Measurements from ENCODE around the gene MZT1.

DNA sequence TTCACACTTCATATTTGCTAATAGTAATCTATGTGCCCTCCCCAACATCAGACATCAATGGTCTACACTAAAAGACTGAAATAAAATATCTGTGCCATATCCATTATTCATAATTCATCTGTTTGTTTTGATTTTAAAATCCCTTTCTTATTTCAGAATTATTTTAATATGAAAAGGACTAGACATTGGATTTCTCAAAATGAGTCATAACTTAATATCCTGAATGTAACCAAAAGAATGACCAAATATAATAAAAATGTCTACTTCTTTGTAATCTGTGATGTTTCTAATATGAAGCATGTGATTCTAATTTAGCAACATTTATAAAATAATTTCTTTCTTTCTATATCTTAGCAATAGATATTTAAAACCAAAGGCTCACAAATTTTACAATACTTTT, 64.9 kb downstream of the MZT1 start:
- TF ChIP-seq FOXM1 (IDR thresholded peaks at IDR 0.05; ENCODE audit: low read depth, low read length): no peak
- TF ChIP-seq EZH2 (IDR thresholded peaks at IDR 0.05; ENCODE audit: borderline replicate concordance, control insufficient read depth, low read depth, low read length): no peak
- TF ChIP-seq, protein P1, sequence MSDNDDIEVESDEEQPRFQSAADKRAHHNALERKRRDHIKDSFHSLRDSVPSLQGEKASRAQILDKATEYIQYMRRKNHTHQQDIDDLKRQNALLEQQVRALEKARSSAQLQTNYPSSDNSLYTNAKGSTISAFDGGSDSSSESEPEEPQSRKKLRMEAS (IDR thresholded peaks at IDR 0.05; ENCODE audit: low read depth, low read length): no peak
- TF ChIP-seq POLR2A (IDR thresholded peaks at IDR 0.05; ENCODE audit: low read depth, low read length): no peak
- no peak for TF ChIP-seq EP300 (IDR thresholded peaks at IDR 0.05; ENCODE audit: borderline replicate concordance in 1 of 2, control insufficient read depth in 1 of 2, low read depth in 2 of 2, low read length in 2 of 2)
- TF ChIP-seq, protein P2, sequence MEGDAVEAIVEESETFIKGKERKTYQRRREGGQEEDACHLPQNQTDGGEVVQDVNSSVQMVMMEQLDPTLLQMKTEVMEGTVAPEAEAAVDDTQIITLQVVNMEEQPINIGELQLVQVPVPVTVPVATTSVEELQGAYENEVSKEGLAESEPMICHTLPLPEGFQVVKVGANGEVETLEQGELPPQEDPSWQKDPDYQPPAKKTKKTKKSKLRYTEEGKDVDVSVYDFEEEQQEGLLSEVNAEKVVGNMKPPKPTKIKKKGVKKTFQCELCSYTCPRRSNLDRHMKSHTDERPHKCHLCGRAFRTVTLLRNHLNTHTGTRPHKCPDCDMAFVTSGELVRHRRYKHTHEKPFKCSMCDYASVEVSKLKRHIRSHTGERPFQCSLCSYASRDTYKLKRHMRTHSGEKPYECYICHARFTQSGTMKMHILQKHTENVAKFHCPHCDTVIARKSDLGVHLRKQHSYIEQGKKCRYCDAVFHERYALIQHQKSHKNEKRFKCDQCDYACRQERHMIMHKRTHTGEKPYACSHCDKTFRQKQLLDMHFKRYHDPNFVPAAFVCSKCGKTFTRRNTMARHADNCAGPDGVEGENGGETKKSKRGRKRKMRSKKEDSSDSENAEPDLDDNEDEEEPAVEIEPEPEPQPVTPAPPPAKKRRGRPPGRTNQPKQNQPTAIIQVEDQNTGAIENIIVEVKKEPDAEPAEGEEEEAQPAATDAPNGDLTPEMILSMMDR (IDR thresholded peaks at IDR 0.05 in 2 of 3, conservative IDR thresholded peaks at IDR 0.05 in 1 of 3; ENCODE audit: control insufficient read depth in 2 of 3, extremely low read depth in 1 of 3, insufficient read depth in 1 of 3, low read depth in 3 of 3, low read length in 3 of 3): no peak
- no peak for TF ChIP-seq RELA (IDR thresholded peaks at IDR 0.05; ENCODE audit: borderline replicate concordance, partially characterized antibody)
- TF ChIP-seq, protein P3, sequence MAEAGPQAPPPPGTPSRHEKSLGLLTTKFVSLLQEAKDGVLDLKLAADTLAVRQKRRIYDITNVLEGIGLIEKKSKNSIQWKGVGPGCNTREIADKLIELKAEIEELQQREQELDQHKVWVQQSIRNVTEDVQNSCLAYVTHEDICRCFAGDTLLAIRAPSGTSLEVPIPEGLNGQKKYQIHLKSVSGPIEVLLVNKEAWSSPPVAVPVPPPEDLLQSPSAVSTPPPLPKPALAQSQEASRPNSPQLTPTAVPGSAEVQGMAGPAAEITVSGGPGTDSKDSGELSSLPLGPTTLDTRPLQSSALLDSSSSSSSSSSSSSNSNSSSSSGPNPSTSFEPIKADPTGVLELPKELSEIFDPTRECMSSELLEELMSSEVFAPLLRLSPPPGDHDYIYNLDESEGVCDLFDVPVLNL (IDR thresholded peaks at IDR 0.05; ENCODE audit: low read depth, low read length): no peak
- TF ChIP-seq, protein P4, sequence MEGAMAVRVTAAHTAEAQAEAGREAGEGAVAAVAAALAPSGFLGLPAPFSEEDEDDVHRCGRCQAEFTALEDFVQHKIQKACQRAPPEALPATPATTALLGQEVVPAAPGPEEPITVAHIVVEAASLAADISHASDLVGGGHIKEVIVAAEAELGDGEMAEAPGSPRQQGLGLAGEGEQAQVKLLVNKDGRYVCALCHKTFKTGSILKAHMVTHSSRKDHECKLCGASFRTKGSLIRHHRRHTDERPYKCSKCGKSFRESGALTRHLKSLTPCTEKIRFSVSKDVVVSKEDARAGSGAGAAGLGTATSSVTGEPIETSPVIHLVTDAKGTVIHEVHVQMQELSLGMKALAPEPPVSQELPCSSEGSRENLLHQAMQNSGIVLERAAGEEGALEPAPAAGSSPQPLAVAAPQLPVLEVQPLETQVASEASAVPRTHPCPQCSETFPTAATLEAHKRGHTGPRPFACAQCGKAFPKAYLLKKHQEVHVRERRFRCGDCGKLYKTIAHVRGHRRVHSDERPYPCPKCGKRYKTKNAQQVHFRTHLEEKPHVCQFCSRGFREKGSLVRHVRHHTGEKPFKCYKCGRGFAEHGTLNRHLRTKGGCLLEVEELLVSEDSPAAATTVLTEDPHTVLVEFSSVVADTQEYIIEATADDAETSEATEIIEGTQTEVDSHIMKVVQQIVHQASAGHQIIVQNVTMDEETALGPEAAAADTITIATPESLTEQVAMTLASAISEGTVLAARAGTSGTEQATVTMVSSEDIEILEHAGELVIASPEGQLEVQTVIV (IDR thresholded peaks at IDR 0.05; ENCODE audit: borderline replicate concordance, partially characterized antibody): no peak
- no peak for TF ChIP-seq SPI1 (IDR thresholded peaks at IDR 0.05; ENCODE audit: borderline replicate concordance, insufficient read depth, low read depth, low read length)
- no peak for TF ChIP-seq MYC (IDR thresholded peaks at IDR 0.05; ENCODE audit: insufficient read depth, insufficient read length, insufficient replicate concordance, low read length, severe bottlenecking)

Measured in GM12878 (cell line).